ENCODE results near the gene UGP2.
A peak's percentile ranks its signal among the peaks of the same experiment; 100 is the strongest.
"Not testable (repeated sequence)": the region's sequence is repeated elsewhere in the genome, so short reads cannot be mapped to it uniquely, and the experiment has no call there.

UGP2 gene

GRCh38 chr2:63841254-63842022, at the start of gene UGP2:
Gene UGP2 (plus strand): TSS chr2:63841896. CDS start chr2:63842186, 290 bp downstream.
- DNase-seq = peak; percentile 92 to 93

- no peak for DNase-seq
Observed at GRCh38 chr2:63792530-63792929, 49.2 kb upstream of the UGP2 start.

GRCh38 chr2:63796366-63796765, 45.3 kb upstream of the UGP2 start:
- no peak for DNase-seq

GRCh38 chr2:63796796-63797195, 44.9 kb upstream of the UGP2 start:
- no peak for DNase-seq

GRCh38 chr2:63801455-63801854, 40.2 kb upstream of the UGP2 start:
- DNase-seq = no peak

GRCh38 chr2:63805412-63805811, 36.3 kb upstream of the UGP2 start:
- no peak for DNase-seq

GRCh38 chr2:63808036-63808435, 33.7 kb upstream of the UGP2 start:
- not testable (repeated sequence) for DNase-seq

GRCh38 chr2:63808911-63809310, 32.8 kb upstream of the UGP2 start:
- DNase-seq = not testable (repeated sequence)

- DNase-seq = no peak
Observed at GRCh38 chr2:63811063-63811462, 30.6 kb upstream of the UGP2 start.

- not testable (repeated sequence) for DNase-seq
Observed at GRCh38 chr2:63811870-63812269, 29.8 kb upstream of the UGP2 start.

GRCh38 chr2:63814114-63814513, 27.6 kb upstream of the UGP2 start:
- no peak for DNase-seq

- DNase-seq = no peak
Observed at GRCh38 chr2:63817382-63817781, 24.3 kb upstream of the UGP2 start.

- DNase-seq = no peak
Observed at GRCh38 chr2:63818271-63818670, 23.4 kb upstream of the UGP2 start.

- peak in 1 of 2 experiments; percentile 27 for DNase-seq
Observed at GRCh38 chr2:63819256-63819655, 22.4 kb upstream of the UGP2 start.

GRCh38 chr2:63819765-63820717, 21.7 kb upstream of the UGP2 start:
- no peak for DNase-seq

- no peak for DNase-seq
Observed at GRCh38 chr2:63820969-63821368, 20.7 kb upstream of the UGP2 start.

- DNase-seq = no peak
Observed at GRCh38 chr2:63821396-63821795, 20.3 kb upstream of the UGP2 start.

- DNase-seq = no peak
Observed at GRCh38 chr2:63822478-63822877, 19.2 kb upstream of the UGP2 start.

GRCh38 chr2:63827749-63828148, 13.9 kb upstream of the UGP2 start:
- DNase-seq = no peak

- DNase-seq = no peak
Observed at GRCh38 chr2:63831176-63831575, 10.5 kb upstream of the UGP2 start.

GRCh38 chr2:63834401-63834800, 7.3 kb upstream of the UGP2 start:
- DNase-seq = peak; percentile 20 to 35

GRCh38 chr2:63837036-63837594, 4.6 kb upstream of the UGP2 start:
- no peak for DNase-seq

GRCh38 chr2:63840081-63840784, 1.5 kb upstream of the UGP2 start:
- DNase-seq = peak; percentile 61 to 71

All from NCI-H2081 (cell line).